Measurements from ENCODE around the gene RPS27L. TPM values are rescaled to one million over a fixed set of nuclear protein-coding genes. Genes with fewer than 3 reads are reported as not detected.

The RPS27L gene
- total RNA-seq, 4 donors from 2014 or later = 47.8 to 94.9 (median 51.5) TPM

- WGBS = 89% methylated on average over 6 of the region's 6 CpGs
- TF ChIP-seq CTCF (IDR thresholded peaks at IDR 0.05) = no peak
- TF ChIP-seq EP300 (IDR thresholded peaks at IDR 0.05) = no peak
- no peak for TF ChIP-seq POLR2AphosphoS5 (IDR thresholded peaks at IDR 0.05)
- no peak for TF ChIP-seq POLR2A (IDR thresholded peaks at IDR 0.05)
- no peaks in the 10 kb centered on the region for H3K9me3 ChIP-seq
Measured at GRCh38 chr15:63165166-63165859, 8.0 kb upstream of the RPS27L start.

GRCh38 chr15:63163217-63163616 is 5.9 kb upstream of the RPS27L start:
- Histone ChIP-seq H3K9me3 (no peaks in the 10 kb centered on the region), H3K4me3 (no peak overlapping the region), H3K36me3 (no peaks in the 10 kb centered on the region), H3K27ac (no peak overlapping the region), H3K27me3 (no peaks in the 10 kb centered on the region), H3K4me1 (no peaks in the 10 kb centered on the region)
- TF ChIP-seq EP300 (IDR thresholded peaks at IDR 0.05) (no peak), POLR2AphosphoS5 (IDR thresholded peaks at IDR 0.05) (no peak), CTCF (IDR thresholded peaks at IDR 0.05) (no peak), POLR2A (IDR thresholded peaks at IDR 0.05) (no peak)
- WGBS = 89% methylated on average over 4 of the region's 4 CpGs
- no peak for DNase-seq (ENCODE audit: low spot score in 2 of 2)

More at GRCh38 chr15:63165166-63165859, 8.0 kb upstream of the RPS27L start:
- H3K27ac ChIP-seq = no peak overlapping the region
- H3K36me3 ChIP-seq = no peaks in the 10 kb centered on the region
- H3K27me3 ChIP-seq = no peaks in the 10 kb centered on the region
- H3K4me1 ChIP-seq = no peaks in the 10 kb centered on the region
- H3K4me3 ChIP-seq = no peak overlapping the region
- DNase-seq (ENCODE audit: low spot score in 2 of 2) = no peak

GRCh38 chr15:63160638-63161037 is 3.4 kb upstream of the RPS27L start:
- no peak overlapping the region for H3K4me3 ChIP-seq
- no peaks in the 10 kb centered on the region for H3K9me3 ChIP-seq
- no peaks in the 10 kb centered on the region for H3K27me3 ChIP-seq
- peaks cover 9% of the 10 kb centered on the region for H3K4me1 ChIP-seq
- no peak for DNase-seq (ENCODE audit: low spot score in 2 of 2)
- H3K36me3 ChIP-seq = no peaks in the 10 kb centered on the region
- TF ChIP-seq EP300 (IDR thresholded peaks at IDR 0.05) = no peak
- TF ChIP-seq CTCF (IDR thresholded peaks at IDR 0.05) = no peak
- no peak for TF ChIP-seq POLR2A (IDR thresholded peaks at IDR 0.05)
- no peak for TF ChIP-seq POLR2AphosphoS5 (IDR thresholded peaks at IDR 0.05)
- H3K27ac ChIP-seq = no peak overlapping the region

- Histone ChIP-seq H3K4me3 (peak overlapping the region; percentile 86), H3K27ac (peak overlapping the region; percentile 98), H3K27me3 (no peaks in the 10 kb centered on the region), H3K9me3 (no peaks in the 10 kb centered on the region), H3K4me1 (peaks cover 17% of the 10 kb centered on the region), H3K36me3 (peaks cover 12% of the 10 kb centered on the region)
- DNase-seq (ENCODE audit: low spot score in 2 of 2) = peak; percentile 73 to 83
- TF ChIP-seq EP300 (IDR thresholded peaks at IDR 0.05) (no peak), POLR2AphosphoS5 (IDR thresholded peaks at IDR 0.05) (no peak), CTCF (IDR thresholded peaks at IDR 0.05) (peak in 1 of 2 donors; percentile 1)
- WGBS = 8% methylated on average over 18 of the region's 18 CpGs
Measured at GRCh38 chr15:63157891-63158431, 684 bp upstream of the RPS27L start.

GRCh38 chr15:63156755-63157117 is 541 bp downstream of the RPS27L start:
- WGBS = under 1% methylated on average over 16 of the region's 16 CpGs
- peaks cover 24% of the 10 kb centered on the region for H3K36me3 ChIP-seq
- H3K27ac ChIP-seq = peak overlapping the region; percentile 98
- no peaks in the 10 kb centered on the region for H3K27me3 ChIP-seq
- TF ChIP-seq EP300 (IDR thresholded peaks at IDR 0.05) (no peak), POLR2A (IDR thresholded peaks at IDR 0.05) (no peak), POLR2AphosphoS5 (IDR thresholded peaks at IDR 0.05) (no peak), CTCF (IDR thresholded peaks at IDR 0.05) (no peak)
- H3K4me3 ChIP-seq = peak overlapping the region; percentile 86
- H3K4me1 ChIP-seq = peaks cover 17% of the 10 kb centered on the region
- peak in 1 of 2 donors; percentile 83 for DNase-seq (ENCODE audit: low spot score in 2 of 2)
- no peaks in the 10 kb centered on the region for H3K9me3 ChIP-seq
